HFFc6 (cell line): ENCODE data around the gene RALA. TPM values are rescaled to one million over a fixed set of nuclear protein-coding genes. Genes with fewer than 3 reads are reported as not detected.

Experiments
- DNase-seq: peaks from one replicate; pipeline ENCODE4 v3.0.0-alpha.2; 2018
- H3K27ac Mint-ChIP-seq: 2 replicates; pipeline ENCODE4 v1.8.0; 2020; ENCODE audit warnings: mild to moderate bottlenecking, mixed read lengths
- H3K27me3 Mint-ChIP-seq: 2 replicates; pipeline ENCODE4 v1.8.0; 2021; ENCODE audit warnings: mild to moderate bottlenecking, moderate library complexity, mixed read lengths; ENCODE audit not compliant: insufficient read depth
- H3K36me3 Mint-ChIP-seq: 2 replicates; pipeline ENCODE4 v1.8.0; 2021; ENCODE audit warnings: low read depth, mixed read lengths
- H3K4me1 Mint-ChIP-seq: 2 replicates; pipeline ENCODE4 v1.8.0; 2020; ENCODE audit warnings: low read depth, mixed read lengths
- H3K4me3 Mint-ChIP-seq: 2 replicates; pipeline ENCODE4 v1.8.0; 2020; ENCODE audit warnings: mild to moderate bottlenecking, moderate library complexity, mixed read lengths
- H3K9me3 Mint-ChIP-seq: 2 replicates; pipeline ENCODE4 v1.8.0; 2020; ENCODE audit warnings: mild to moderate bottlenecking, mixed read lengths
- CTCF ChIP-seq: fragments of 200-600 bp; sonication (generic); IDR thresholded peaks from 2 replicates; pipeline ENCODE4 v1.5.0; 2021; ENCODE audit warnings: antibody characterized with exemption, mild to moderate bottlenecking
- total RNA-seq, 6 experiments: library from RNA; stranded (reverse); fragmentation: NEBNext Ultra II Directional; extraction: Animal tissue kit (Norgen Biotek cat#: 25700); gene quantifications; 2 replicates in 1 of 6; 3 replicates in 5 of 6; pipeline ENCODE4 v1.2.3, GENCODE V29; 2021

Gene RALA
- total RNA-seq, 6 experiments from 2014 or later, result 43.3 to 53.9 (median 45.7) TPM

GRCh38 chr7:39741942-39742623 lies 118.7 kb downstream of the RALA start:
- Mint-ChIP-seq H3K36me3 (peaks cover 6% of the 10 kb centered on the region; the same call in 1 of the 2 replicates), H3K27me3 (no peaks in the 10 kb centered on the region), H3K27ac (no peak overlapping the region), H3K4me3 (no peak overlapping the region), H3K4me1 (peaks cover 33% of the 10 kb centered on the region), H3K9me3 (no peaks in the 10 kb centered on the region)
- peak; percentile 17 for DNase-seq
- TF ChIP-seq CTCF, result peak; percentile 81

- H3K36me3 Mint-ChIP-seq, result peaks cover 6% of the 10 kb centered on the region; the same call in 1 of the 2 replicates
- DNase-seq, result no peak
Observed at GRCh38 chr7:39744620-39745019, 121.2 kb downstream of the RALA start.

GRCh38 chr7:39745320-39745719 lies 121.9 kb downstream of the RALA start:
- H3K27me3 Mint-ChIP-seq, result no peaks in the 10 kb centered on the region
- DNase-seq, result no peak
- peaks cover 57% of the 10 kb centered on the region for H3K4me1 Mint-ChIP-seq
- no peaks in the 10 kb centered on the region for H3K9me3 Mint-ChIP-seq
- no peak for TF ChIP-seq CTCF
- peaks cover 6% of the 10 kb centered on the region; the same call in 1 of the 2 replicates for H3K36me3 Mint-ChIP-seq
- H3K27ac Mint-ChIP-seq, result no peak overlapping the region
- no peak overlapping the region for H3K4me3 Mint-ChIP-seq

More at GRCh38 chr7:39744620-39745019, 121.2 kb downstream of the RALA start:
- Mint-ChIP-seq H3K27ac (no peak overlapping the region), H3K27me3 (no peaks in the 10 kb centered on the region), H3K4me1 (peaks cover 50% of the 10 kb centered on the region), H3K4me3 (no peak overlapping the region), H3K9me3 (no peaks in the 10 kb centered on the region)
- no peak for TF ChIP-seq CTCF

GRCh38 chr7:39746103-39746819 lies 122.9 kb downstream of the RALA start:
- DNase-seq, result peak; percentile 80
- Mint-ChIP-seq H3K36me3 (peaks cover 6% of the 10 kb centered on the region; the same call in 1 of the 2 replicates), H3K27ac (peak overlapping the region; percentile 47), H3K4me3 (no peak overlapping the region; the same call in 1 of the 2 replicates), H3K27me3 (no peaks in the 10 kb centered on the region), H3K9me3 (no peaks in the 10 kb centered on the region), H3K4me1 (peaks cover 66% of the 10 kb centered on the region)
- peak; percentile 88 for TF ChIP-seq CTCF

GRCh38 chr7:39749177-39749576 lies 125.8 kb downstream of the RALA start:
- peaks cover 4% of the 10 kb centered on the region; the same call in 1 of the 2 replicates for H3K9me3 Mint-ChIP-seq
- peak; percentile 78 for DNase-seq
- peak overlapping the region; percentile 58 for H3K27ac Mint-ChIP-seq
- no peak for TF ChIP-seq CTCF
- peak overlapping the region; percentile 33 for H3K4me3 Mint-ChIP-seq
- H3K4me1 Mint-ChIP-seq, result peaks cover 83% of the 10 kb centered on the region
- peaks cover 7% of the 10 kb centered on the region for H3K36me3 Mint-ChIP-seq
- no peaks in the 10 kb centered on the region for H3K27me3 Mint-ChIP-seq
